NCI-H774 (cell line): ENCODE results near the gene ADORA2A.

ENCODE experiments used
- DNase-seq: peaks from one replicate; lab custom pipeline; 2025; lab: John Stamatoyannopoulos, UW

ADORA2A gene

DNA sequence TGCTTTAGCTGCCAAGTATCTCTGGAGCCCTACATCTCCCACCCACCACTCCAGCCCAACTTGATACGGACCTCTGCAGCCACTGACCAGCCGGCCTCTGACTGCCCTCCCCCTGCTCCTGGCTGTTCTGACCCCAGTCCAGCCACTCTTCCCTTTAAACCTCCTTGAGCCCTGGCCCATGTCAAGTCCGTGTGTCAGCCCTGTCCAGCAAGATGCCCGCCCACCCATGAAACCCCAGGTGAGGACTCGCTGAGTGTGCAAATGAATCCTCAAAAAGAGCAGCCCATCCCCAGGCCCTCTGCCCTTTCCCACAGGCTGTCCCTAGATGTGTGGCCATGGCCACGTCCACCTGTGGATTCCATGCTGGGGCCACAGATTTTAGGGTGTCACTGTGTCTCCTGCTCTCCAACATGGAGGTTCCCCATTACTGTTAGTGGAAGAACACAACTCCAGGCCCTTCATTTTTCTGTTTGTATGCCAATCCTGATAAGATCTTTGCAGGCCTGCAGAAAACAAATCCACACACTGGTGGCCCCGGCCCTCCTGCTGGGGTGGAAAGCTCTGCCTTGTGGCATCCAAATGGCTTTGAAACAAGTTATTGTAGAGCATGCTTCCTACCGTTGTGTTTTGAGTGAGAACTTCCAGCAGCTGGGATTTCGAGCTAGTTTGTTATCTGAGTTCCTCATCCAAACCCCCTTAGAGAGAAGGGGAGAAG, 22.7 kb upstream of the ADORA2A start:
- DNase-seq: no peak

- no peak for DNase-seq
Observed at GRCh38 chr22:24405631-24406321, 21.6 kb upstream of the ADORA2A start.

GRCh38 chr22:24406322-24407277, 20.8 kb upstream of the ADORA2A start:
- DNase-seq: no peak

GRCh38 chr22:24407278-24407665, 20.1 kb upstream of the ADORA2A start:
- no peak for DNase-seq

GRCh38 chr22:24407884-24408283, 19.5 kb upstream of the ADORA2A start:
- no peak for DNase-seq

- no peak for DNase-seq
Observed at GRCh38 chr22:24408630-24409029, 18.8 kb upstream of the ADORA2A start.

DNA sequence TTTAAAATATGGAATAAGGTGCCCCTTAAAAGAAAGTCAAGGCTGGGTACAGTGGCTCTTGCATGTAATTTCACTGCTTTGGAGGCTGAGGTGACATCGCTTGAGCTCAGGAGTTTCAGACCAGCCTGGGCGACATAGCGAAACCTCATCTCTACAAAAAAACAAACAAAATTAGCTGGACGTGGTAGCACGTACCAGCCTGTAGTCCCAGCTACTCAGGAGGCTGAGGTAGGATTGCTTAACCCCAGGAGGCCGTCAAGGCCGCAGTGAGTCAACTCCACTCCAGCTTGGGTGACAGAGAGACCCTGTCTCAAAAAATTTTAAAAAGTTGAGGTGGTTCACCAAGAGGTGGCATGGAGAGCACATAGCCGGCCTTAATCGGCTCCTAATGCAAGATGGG, 17.7 kb upstream of the ADORA2A start:
- DNase-seq: no peak

DNA sequence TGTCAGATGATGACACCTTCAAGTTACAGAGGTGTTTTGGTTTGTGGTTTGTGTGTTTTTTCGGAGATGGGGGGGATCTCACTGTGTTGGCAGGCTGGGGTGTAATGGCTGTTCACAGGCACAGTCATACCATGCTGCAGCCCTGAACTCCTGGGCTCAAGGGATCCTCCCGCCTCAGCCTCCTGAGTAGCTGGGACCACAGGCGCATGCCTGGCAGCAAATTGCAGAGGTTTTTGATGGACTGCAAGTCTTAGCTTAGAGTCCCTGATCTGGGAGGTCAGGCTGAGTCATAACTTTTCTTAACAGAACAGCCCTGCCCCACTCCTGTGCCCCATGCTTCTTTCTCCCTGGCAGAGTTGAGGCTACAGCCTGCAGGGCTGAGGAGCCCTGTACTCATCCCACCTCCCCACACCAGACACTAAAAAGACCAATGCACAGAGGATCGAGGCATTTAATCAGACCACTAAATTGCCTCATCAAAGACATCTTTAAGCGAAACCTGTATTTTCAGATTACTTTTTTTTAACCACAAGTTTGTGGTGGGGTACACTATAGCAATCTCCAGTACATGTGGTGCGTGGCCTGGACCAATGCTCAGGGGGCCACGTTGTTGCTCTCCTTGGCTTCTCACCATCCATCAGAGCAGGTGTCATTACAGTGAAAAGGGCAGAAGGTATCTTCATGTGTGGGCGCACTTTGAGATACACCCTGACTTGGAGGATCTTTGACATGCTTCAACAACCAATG, 17.1 kb upstream of the ADORA2A start:
- DNase-seq: no peak

GRCh38 chr22:24411256-24412004, 16.0 kb upstream of the ADORA2A start:
- no peak for DNase-seq

DNA sequence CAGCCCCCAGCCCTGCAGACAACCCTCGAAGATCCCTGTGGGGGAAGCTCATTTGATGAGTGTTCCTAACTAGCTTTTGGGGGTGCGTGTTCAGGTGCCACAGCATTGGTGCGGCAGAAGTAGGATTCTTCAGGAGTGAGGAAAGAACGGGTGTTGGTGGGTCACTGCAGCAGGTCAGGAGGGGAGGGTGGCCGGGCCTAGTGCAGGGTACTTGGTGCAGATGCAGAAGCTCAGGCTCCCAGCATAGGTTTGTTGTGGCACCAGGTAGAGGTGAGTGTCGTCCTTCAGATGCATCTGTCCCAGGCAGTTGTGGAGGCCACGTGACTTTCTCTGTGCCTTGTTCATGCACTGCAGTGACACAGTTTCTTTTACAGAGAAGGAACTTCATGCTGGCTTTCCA, 15.1 kb upstream of the ADORA2A start:
- DNase-seq: no peak

DNA sequence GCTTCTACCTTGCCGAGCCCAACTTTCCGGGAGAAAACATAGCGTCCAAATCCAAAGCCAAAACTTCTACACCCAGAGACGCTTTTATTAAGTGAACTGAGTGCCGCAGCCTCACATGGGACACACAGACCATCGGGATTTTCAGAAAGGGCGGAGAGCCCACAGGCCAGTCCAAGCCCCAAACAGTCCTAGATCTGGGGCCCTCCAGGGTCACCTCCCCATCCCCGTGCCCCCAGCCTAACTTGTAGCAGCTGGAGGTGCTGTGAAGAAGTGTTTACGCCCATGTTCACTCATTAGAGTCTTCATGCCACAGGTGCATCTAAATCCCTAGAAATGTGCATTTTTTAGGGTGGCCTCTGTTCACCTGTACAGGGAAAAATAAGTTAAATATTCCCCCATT, 14.1 kb upstream of the ADORA2A start:
- DNase-seq: no peak

DNA sequence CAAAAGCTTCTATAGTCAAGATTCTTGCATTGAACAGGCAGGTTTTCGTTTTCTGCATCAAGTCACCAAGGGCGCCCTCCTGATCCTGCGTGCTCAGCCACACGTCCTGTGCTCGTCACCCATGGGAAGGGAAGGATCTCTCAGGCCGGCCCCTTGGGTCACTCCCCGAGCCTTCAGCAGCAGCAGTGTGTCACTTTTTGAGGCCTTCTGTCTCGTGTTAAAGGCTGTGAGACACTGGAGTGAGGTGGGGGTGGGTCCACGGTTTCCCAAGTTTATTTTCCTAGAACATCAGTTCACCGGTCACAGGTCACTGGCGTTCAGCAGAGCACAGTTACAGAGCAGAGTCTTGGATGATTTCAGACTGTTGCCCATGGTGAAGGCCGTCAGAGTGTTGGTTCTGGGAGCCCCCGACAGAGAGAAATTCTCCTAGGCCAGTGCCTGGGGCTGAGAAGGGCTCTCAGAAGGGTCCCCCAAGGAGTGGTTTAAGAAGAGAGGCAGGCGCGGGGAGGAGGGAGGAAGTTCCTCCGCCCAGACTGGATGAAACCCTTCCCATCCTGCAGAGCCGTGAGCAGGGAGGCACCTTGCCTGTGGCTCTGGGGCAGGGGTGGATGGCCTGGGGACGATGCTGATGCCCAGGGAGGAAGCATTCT, 13.5 kb upstream of the ADORA2A start:
- DNase-seq: no peak

DNA sequence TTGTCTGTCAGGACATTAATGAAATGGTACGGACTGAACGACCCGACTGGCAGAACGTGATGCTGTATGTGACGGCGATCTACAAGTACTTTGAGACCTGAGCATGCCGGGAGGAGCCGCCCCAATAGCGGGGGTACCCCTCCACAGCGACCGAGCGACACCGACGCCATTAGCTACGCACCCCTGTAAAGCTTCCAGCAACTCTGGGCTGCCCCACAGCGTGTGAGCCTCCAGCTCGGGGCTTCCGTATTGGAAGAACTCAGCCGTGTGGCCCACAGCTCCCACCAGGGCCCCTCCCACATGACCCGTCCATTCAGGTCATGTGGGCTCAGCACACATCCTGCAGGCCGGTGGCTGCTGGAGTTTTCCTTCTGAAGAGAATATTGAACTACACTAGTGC, 12.9 kb upstream of the ADORA2A start:
- DNase-seq: no peak

- DNase-seq: no peak
Observed at GRCh38 chr22:24414984-24415945, 12.1 kb upstream of the ADORA2A start.

DNA sequence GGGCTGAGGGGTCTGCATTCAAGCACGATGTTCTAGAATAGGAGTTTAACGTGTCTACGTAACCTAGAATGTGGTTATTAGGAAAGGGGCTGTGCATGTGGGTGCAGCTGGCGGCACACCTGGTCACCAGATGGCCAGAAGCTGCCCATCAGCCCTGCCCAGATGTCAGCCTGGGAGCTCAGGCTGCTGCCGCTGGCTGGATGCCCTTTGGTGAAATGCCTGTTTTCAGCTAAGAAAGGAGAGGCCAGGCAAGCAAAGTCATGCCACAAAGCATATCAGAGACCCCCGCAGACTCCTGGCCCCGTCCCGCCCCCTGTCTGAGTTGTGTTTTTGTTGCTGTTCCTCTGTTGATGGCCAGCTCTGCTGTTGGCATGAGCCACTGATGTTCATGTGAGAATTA, 11.3 kb upstream of the ADORA2A start:
- no peak for DNase-seq

DNA sequence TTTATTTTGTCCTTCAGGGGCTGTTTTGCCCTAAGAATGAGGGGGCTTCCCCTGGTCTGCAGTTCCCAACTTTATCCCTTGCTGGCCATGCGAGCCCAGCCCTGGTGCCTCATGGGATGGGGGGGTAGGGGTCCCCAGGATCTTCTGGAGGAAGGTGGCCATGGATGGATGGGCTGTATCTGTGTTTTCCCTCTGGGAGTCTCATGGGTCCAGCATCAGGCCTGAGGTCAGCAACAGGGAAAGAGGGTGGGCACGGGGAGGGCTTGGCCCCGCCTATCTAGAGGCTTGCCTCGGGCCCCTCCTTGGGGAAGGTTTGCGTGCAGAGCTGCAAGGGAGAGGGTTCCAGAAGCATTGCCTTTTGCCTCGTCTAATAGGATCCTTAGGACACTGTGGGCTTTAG, 10.8 kb upstream of the ADORA2A start:
- DNase-seq: no peak

GRCh38 chr22:24417200-24417599, 10.2 kb upstream of the ADORA2A start:
- no peak for DNase-seq

- no peak for DNase-seq
Observed at GRCh38 chr22:24417901-24418641, 9.3 kb upstream of the ADORA2A start.
